Lung (tissue), 12 donors: ENCODE results near the gene BDH1. TPM values are rescaled to one million over a fixed set of nuclear protein-coding genes. Genes with fewer than 3 reads are reported as not detected.

Experiments
- ATAC-seq: fragments of 200-7000 bp; cut with Tn5 transposase; one replicate; pipeline ENCODE4 v1.9.1; 2020; ENCODE audit warnings: moderate number of reproducible peaks; ENCODE audit not compliant: insufficient read depth, low FRiP score
- DNase-seq, 3 donors: peaks; one replicate each; pipeline ENCODE4 v3.0.0-alpha.2; 2013 to 2017
- H3K27ac ChIP-seq, 2 donors: one replicate each; pipeline ENCODE4 v1.5.1; 2013; ENCODE audit warnings: mild to moderate bottlenecking in 2 of 2, moderate library complexity in 2 of 2, control low read depth in 1 of 2, inconsistent platforms in 1 of 2, low read depth in 1 of 2, low read length in 1 of 2
- H3K27me3 ChIP-seq, 3 donors: one replicate each; pipeline ENCODE4 v1.5.1; 2013; ENCODE audit warnings: low read length in 2 of 3; ENCODE audit not compliant: control insufficient read depth in 3 of 3, insufficient read depth in 3 of 3
- H3K36me3 ChIP-seq, 4 donors: one replicate each; pipeline ENCODE4 v1.5.1; 2013; ENCODE audit warnings: low read length in 4 of 4, mild to moderate bottlenecking in 1 of 4, moderate library complexity in 1 of 4; ENCODE audit not compliant: control insufficient read depth in 4 of 4, insufficient read depth in 4 of 4
- H3K4me1 ChIP-seq, 5 donors: one replicate each; pipeline ENCODE4 v1.5.1; 2013; ENCODE audit warnings: low read length in 5 of 5, mild to moderate bottlenecking in 2 of 5, moderate library complexity in 1 of 5; ENCODE audit not compliant: control insufficient read depth in 5 of 5, insufficient read depth in 5 of 5
- H3K4me3 ChIP-seq: one replicate; pipeline ENCODE4 v1.5.1; 2013; ENCODE audit warnings: mild to moderate bottlenecking, control low read depth, moderate library complexity
- H3K9ac ChIP-seq, 2 donors: one replicate each; pipeline ENCODE4 v1.5.1; 2013; ENCODE audit warnings: low read length in 2 of 2, control low read depth in 1 of 2; ENCODE audit not compliant: insufficient read depth in 1 of 2
- H3K9me3 ChIP-seq, 4 donors: one replicate each; pipeline ENCODE4 v1.5.1; 2013; ENCODE audit warnings: low read length in 3 of 4, mild to moderate bottlenecking in 1 of 4, moderate library complexity in 1 of 4; ENCODE audit not compliant: control insufficient read depth in 4 of 4, insufficient read depth in 3 of 4
- WGBS, 2 donors: extraction: QIAGEN DNeasy Blood & Tissue Kit; methylation state at CpG; one replicate each; pipeline ENCODE4 v1.1.7; 2013; 5-methylcytosine and 5-hydroxymethylcytosine counted together
- polyA plus RNA-seq, 2 donors: library from polyadenylated mRNA; stranded (reverse); fragments of 200-250 nt; gene quantifications; one replicate each; pipeline ENCODE4 v1.2.1, GENCODE V29; 2013
- total RNA-seq, 2 donors: library from RNA; depleted of rRNA in 1 of 2; stranded (reverse); fragments of >200 nt in 1 of 2; gene quantifications; one replicate each; pipeline ENCODE4 v1.2.1, GENCODE V29; 2014 to 2021
- TF ChIP-seq, protein P1 (sequence below): IDR thresholded peaks from 2 replicates; pipeline ENCODE4 v1.5.1; 2012; ENCODE audit warnings: mild to moderate bottlenecking; ENCODE audit errors: control extremely low read depth, extremely low read depth
- donor health status: control.
- donor health status: control.
- donor health status: Bipolar disorder and iron deficiency.
- donor health status: healthy.
- donor health status: DM: yes; HTN: yes; CAD: no.

Gene BDH1
- total and polyA plus RNA-seq, 4 donors: 14.3 to 32.8 (median 17.0) TPM

GRCh38 chr3:197494366-197495058 is 61.3 kb downstream of the BDH1 start:
- Histone ChIP-seq H3K9ac (no peak overlapping the region), H3K27me3 (no peaks in the 10 kb centered on the region), H3K36me3 (no peaks in the 10 kb centered on the region), H3K27ac (no peak overlapping the region), H3K4me1 (peaks cover 0 to 7% (median 0%) of the 10 kb centered on the region in 5 donors), H3K9me3 (peaks cover 0 to 2% (median 0%) of the 10 kb centered on the region in 4 donors), H3K4me3 (no peak overlapping the region)
- DNase-seq: no peak
- TF ChIP-seq, protein P1, sequence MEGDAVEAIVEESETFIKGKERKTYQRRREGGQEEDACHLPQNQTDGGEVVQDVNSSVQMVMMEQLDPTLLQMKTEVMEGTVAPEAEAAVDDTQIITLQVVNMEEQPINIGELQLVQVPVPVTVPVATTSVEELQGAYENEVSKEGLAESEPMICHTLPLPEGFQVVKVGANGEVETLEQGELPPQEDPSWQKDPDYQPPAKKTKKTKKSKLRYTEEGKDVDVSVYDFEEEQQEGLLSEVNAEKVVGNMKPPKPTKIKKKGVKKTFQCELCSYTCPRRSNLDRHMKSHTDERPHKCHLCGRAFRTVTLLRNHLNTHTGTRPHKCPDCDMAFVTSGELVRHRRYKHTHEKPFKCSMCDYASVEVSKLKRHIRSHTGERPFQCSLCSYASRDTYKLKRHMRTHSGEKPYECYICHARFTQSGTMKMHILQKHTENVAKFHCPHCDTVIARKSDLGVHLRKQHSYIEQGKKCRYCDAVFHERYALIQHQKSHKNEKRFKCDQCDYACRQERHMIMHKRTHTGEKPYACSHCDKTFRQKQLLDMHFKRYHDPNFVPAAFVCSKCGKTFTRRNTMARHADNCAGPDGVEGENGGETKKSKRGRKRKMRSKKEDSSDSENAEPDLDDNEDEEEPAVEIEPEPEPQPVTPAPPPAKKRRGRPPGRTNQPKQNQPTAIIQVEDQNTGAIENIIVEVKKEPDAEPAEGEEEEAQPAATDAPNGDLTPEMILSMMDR: no peak
- WGBS, 2 donors: 74 to 86% methylated on average over 10 of the region's 10 CpGs
- ATAC-seq: no peak

DNA sequence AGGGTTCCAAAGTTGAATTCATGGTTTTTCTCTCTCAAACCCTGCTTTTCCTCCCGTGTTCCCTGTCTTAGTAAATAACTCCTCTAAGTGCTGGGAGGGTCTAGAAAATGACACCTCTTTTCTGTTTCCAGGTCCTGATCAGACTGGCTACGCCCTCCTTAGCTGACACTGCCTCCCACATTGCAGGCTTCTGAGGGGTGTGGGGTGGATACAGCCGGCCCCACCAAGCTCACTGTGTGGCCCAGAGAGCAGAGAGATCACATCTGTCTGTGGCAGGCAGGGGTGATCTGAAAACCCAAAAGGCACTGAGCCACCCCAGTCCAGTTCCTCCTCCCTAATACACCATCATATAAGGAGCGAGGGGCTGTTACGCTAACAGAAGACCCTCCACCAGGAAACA is 62.7 kb downstream of the BDH1 start:
- DNase-seq (no peak), ATAC-seq (no peak)
- Histone ChIP-seq H3K27me3 (no peaks in the 10 kb centered on the region), H3K9me3 (no peaks in the 10 kb centered on the region), H3K4me3 (no peak overlapping the region), H3K36me3 (no peaks in the 10 kb centered on the region), H3K4me1 (peaks cover 0 to 7% (median 0%) of the 10 kb centered on the region in 5 donors), H3K9ac (no peak overlapping the region), H3K27ac (no peak overlapping the region)
- WGBS, 2 donors: 78 to 93% methylated on average over 5 of the region's 5 CpGs
- TF ChIP-seq, protein P1: no peak

DNA sequence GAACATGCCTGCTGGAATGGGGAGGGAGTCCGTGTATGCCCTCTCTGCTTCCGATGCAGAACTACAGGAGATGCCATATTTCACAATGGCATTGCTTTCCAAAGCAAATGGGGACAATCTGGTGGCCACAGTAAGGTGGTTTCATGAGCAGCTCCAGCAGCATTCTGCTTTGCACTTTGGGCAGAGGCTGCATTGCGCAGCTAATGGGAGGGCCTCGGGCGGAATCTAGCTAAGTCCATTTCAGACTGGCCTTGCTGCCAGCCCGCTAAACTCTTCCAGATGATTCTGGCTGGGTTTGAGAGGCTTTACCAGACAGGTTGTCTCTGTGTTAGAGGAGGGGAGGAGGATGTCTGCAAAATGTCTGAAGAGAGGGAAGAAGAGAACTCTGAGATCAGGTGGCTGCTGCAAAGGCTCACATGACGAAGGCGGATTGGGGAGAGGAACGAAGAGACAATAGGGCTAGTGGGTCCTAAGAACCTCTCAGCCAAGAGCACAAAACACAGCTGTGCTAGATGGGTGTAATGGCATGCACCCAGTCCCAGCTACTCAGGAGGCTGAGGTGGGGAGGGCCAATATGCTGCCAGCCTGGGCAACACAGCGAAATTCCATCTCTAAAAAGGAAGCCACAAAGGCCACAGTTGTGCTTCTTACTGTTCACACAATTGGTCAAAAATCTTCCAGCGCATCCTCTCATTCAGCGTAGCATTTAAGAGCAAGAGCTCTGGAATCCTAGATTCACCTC is 63.7 kb downstream of the BDH1 start:
- no peak overlapping the region for H3K9ac ChIP-seq
- TF ChIP-seq, protein P1: no peak
- DNase-seq: no peak
- 92 to 93% methylated on average over 12 of the region's 12 CpGs for WGBS, 2 donors
- H3K36me3 ChIP-seq: no peaks in the 10 kb centered on the region
- ATAC-seq: no peak
- H3K4me1 ChIP-seq: peaks cover 0 to 7% (median 0%) of the 10 kb centered on the region in 5 donors
- no peaks in the 10 kb centered on the region for H3K9me3 ChIP-seq
- H3K27me3 ChIP-seq: no peaks in the 10 kb centered on the region
- H3K4me3 ChIP-seq: no peak overlapping the region
- no peak overlapping the region for H3K27ac ChIP-seq
